Activated B cell treated with CpG ODN at 0.5 μM for 24 hours (primary cell): ENCODE data around the gene AKT1. TPM values are rescaled to one million over a fixed set of nuclear protein-coding genes. Genes with fewer than 3 reads are reported as not detected.

Experiments
- ATAC-seq: fragments of 200-7000 bp; cut with Tn5 transposase; one replicate; pipeline ENCODE4 v1.10.0; 2021; ENCODE audit warnings: low read depth, mild to moderate bottlenecking, moderate library complexity
- CTCF ChIA-PET: fragments of 350-600 bp; sonication (Branson Sonifier 250); formaldehyde crosslinking; loops from one replicate; lab custom pipeline; 2021; ENCODE audit warnings: antibody characterized with exemption; lab: Charles Lee
- POLR2A ChIA-PET: fragments of 350-600 bp; sonication (Branson Sonifier 250); formaldehyde crosslinking; loops from one replicate; lab custom pipeline; 2021; ENCODE audit warnings: antibody characterized with exemption; lab: Charles Lee
- DNase-seq: peaks from one replicate; pipeline ENCODE4 v3.0.0; 2022
- H3K27ac Mint-ChIP-seq: one replicate; pipeline ENCODE4 v1.8.0; 2020; ENCODE audit warnings: mixed read lengths
- H3K27me3 Mint-ChIP-seq: one replicate; pipeline ENCODE4 v1.8.0; 2021; ENCODE audit warnings: mixed read lengths
- H3K36me3 Mint-ChIP-seq: one replicate; pipeline ENCODE4 v1.8.0; 2021; ENCODE audit warnings: low read depth, mixed read lengths
- H3K4me1 Mint-ChIP-seq: one replicate; pipeline ENCODE4 v1.8.0; 2021; ENCODE audit warnings: mixed read lengths
- H3K4me3 Mint-ChIP-seq: one replicate; pipeline ENCODE4 v1.8.0; 2020; ENCODE audit warnings: mild to moderate bottlenecking, mixed read lengths
- H3K9me3 Mint-ChIP-seq: one replicate; pipeline ENCODE4 v1.8.0; 2020; ENCODE audit warnings: mixed read lengths
- intact Hi-C: fragments of 100-400 bp; cut with micrococcal nuclease; formaldehyde crosslinking; loops from one replicate; pipeline ENCODE4 v1.15.1; 2024
- total RNA-seq: library from RNA; stranded (reverse); gene quantifications from 2 replicates; pipeline ENCODE4 v1.2.3, GENCODE V29; 2022
- TF ChIP-seq, protein P1 (sequence below): fragments of 200-600 bp; IDR thresholded peaks from one replicate; pipeline ENCODE4 v1.8.0; 2022; ENCODE audit warnings: antibody characterized with exemption, mild to moderate bottlenecking

AKT1 gene
- total RNA-seq, 1 donor from 2014 or later: 80.8 TPM

DNA sequence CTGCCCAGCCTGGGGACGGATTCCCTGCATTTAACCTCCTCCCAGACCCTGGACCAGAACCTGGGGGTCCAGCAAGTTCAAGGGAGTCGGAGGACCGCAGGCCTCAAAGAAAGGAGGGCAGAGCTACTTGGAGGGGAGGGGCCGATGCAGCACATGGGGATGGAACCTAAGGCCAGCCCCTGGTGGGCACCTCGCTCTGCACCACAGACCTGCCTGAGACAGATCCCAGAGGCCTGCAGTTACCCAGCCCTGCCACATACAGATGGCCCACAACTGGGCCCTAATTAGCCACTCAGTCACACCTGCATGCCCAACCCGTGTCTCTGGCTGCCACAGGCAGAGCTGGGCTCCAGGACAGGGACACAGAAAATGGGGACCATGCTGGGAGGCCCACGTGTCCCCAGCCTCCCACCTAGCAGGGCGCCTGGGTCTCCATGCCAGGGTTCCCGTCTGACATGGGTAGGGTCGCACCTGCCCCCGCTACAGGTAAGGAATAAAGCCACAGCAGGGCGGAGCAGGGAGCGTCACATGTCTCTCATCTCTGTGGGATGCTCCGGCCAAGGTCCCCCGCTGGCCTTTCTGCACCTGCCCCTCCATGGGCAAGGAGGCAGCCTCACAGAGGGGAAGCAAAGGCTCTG is 16.7 kb downstream of the AKT1 start:
- POLR2A ChIA-PET: no interaction called here
- Mint-ChIP-seq H3K27me3 (no peaks in the 10 kb centered on the region), H3K4me1 (no peaks in the 10 kb centered on the region), H3K27ac (no peak overlapping the region), H3K4me3 (no peak overlapping the region), H3K36me3 (peaks cover 9% of the 10 kb centered on the region), H3K9me3 (no peaks in the 10 kb centered on the region)
- DNase-seq (no peak), ATAC-seq (no peak)
- TF ChIP-seq, protein P1, sequence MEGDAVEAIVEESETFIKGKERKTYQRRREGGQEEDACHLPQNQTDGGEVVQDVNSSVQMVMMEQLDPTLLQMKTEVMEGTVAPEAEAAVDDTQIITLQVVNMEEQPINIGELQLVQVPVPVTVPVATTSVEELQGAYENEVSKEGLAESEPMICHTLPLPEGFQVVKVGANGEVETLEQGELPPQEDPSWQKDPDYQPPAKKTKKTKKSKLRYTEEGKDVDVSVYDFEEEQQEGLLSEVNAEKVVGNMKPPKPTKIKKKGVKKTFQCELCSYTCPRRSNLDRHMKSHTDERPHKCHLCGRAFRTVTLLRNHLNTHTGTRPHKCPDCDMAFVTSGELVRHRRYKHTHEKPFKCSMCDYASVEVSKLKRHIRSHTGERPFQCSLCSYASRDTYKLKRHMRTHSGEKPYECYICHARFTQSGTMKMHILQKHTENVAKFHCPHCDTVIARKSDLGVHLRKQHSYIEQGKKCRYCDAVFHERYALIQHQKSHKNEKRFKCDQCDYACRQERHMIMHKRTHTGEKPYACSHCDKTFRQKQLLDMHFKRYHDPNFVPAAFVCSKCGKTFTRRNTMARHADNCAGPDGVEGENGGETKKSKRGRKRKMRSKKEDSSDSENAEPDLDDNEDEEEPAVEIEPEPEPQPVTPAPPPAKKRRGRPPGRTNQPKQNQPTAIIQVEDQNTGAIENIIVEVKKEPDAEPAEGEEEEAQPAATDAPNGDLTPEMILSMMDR: no peak
- intact Hi-C loops: no loop called here
- CTCF ChIA-PET: no interaction called here

DNA sequence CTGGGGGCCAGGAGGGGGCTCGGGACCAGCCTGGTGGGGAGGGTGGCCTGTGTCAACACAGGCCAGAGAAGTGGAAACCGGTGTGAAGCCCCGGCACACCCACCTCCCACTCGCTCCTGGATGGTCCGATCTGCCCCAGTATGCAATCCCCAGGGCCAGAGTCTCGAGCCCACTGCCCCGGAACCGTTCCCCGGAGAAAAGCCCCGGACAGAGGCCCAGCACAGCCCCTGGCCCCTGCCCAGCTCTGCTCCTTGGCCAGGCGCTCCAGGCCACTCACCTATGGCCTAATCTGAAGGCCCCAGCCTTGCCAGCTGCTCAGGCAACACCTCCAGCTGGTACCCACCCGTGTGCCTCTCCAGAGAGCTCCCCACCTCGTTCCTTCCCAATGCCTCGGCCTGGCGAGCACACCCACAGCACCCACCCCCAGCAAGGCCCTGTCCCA is 17.7 kb downstream of the AKT1 start:
- Mint-ChIP-seq H3K9me3 (no peaks in the 10 kb centered on the region), H3K27ac (no peak overlapping the region), H3K4me1 (no peaks in the 10 kb centered on the region), H3K36me3 (peaks cover 13% of the 10 kb centered on the region), H3K4me3 (no peak overlapping the region), H3K27me3 (no peaks in the 10 kb centered on the region)
- POLR2A ChIA-PET: no interaction called here
- TF ChIP-seq, protein P1: no peak
- CTCF ChIA-PET: no interaction called here
- intact Hi-C loops: no loop called here
- no peak for DNase-seq
- ATAC-seq: no peak

DNA sequence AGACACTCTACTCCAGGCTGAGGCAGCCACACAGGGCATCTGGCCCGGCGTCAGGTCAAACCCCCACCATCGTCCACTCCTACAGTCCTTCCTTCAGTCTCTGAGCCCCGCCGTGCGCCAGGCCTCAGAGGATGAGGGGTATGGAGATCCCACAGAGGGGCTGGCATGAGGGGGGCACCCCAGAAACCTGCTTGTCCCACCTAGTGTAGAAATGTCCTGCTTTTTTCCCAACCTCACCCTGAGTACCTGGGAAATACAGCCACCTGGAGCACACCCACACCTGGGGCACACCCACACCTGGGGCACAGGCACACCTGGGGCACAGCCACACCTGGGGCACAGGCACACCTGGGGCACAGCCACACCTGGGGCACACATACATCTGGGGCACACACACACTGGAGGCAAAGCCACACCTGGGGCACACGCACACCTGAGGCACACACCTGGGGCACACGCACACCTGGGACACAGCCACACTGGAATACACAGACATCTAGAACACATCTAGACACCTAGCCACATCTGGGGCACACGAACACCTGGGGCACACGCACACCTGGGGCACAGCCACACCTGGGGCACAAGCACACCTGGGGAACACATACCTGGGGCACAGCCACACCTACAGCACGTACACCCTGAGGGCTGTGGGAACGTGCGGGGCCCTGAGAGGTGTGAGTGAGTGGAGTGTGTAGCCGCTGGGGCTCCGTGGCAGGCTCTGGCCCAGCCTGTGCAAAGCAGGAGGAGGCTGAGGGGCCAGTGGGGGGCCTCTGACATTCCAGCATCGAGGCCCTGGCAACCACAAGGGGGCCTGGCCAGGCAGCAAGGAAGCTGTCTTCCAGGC is 18.4 kb downstream of the AKT1 start:
- H3K36me3 Mint-ChIP-seq: peaks cover 19% of the 10 kb centered on the region
- no peaks in the 10 kb centered on the region for H3K27me3 Mint-ChIP-seq
- no peaks in the 10 kb centered on the region for H3K9me3 Mint-ChIP-seq
- intact Hi-C loops: no loop called here
- H3K4me1 Mint-ChIP-seq: no peaks in the 10 kb centered on the region
- TF ChIP-seq, protein P1: no peak
- ChIA-PET CTCF (no interaction called here), POLR2A (no interaction called here)
- ATAC-seq (no peak), DNase-seq (no peak)
- no peak overlapping the region for H3K4me3 Mint-ChIP-seq
- no peak overlapping the region for H3K27ac Mint-ChIP-seq

DNA sequence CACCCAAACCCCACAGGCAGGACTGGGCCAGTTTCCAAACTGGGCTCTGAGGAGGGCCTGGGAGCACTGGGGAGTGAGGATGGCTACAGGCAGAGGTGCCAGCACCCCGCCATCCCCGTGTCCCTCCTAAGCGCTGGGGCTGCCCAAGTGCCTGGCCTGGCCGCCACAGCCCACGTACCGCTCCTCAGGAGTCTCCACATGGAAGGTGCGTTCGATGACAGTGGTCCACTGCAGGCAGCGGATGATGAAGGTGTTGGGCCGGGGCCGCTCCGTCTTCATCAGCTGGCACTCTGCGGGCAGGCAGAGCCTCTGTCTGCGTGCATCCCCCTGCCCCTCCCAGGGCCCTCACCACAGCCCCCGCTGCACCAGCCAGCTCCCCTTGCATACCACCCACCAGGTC is 19.1 kb downstream of the AKT1 start:
- Mint-ChIP-seq H3K4me1 (no peaks in the 10 kb centered on the region), H3K4me3 (no peak overlapping the region), H3K9me3 (no peaks in the 10 kb centered on the region), H3K27me3 (no peaks in the 10 kb centered on the region), H3K27ac (no peak overlapping the region), H3K36me3 (peaks cover 26% of the 10 kb centered on the region)
- ATAC-seq (no peak), DNase-seq (no peak)
- intact Hi-C loops: no loop called here
- CTCF ChIA-PET: no interaction called here
- POLR2A ChIA-PET: no interaction called here
- TF ChIP-seq, protein P1: no peak

DNA sequence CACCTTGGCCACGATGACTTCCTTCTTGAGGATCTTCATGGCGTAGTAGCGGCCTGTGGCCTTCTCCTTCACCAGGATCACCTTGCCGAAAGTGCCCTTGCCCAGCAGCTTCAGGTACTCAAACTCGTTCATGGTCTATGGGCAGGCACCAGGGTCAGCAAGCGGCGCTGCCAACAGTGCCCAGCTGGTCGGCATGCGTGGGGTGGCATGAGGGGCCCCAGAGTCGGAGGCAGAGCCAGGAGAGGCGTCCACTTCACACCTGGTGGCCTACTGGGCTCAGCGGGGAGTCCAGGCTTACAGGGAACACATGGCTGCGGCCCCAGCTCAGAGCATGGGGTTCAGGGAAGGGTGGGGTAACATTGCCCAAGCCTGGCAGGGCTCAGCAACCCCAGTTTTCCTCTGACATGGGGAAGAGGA is 20.5 kb downstream of the AKT1 start:
- CTCF ChIA-PET: no interaction called here
- Mint-ChIP-seq H3K9me3 (peaks cover 2% of the 10 kb centered on the region), H3K4me1 (no peaks in the 10 kb centered on the region), H3K27me3 (no peaks in the 10 kb centered on the region), H3K36me3 (peaks cover 33% of the 10 kb centered on the region), H3K4me3 (no peak overlapping the region), H3K27ac (no peak overlapping the region)
- POLR2A ChIA-PET: interaction anchor here (0.6 kb wide), 1 partner anchor 2000 kb away, joined by 3 read pairs; no protein-coding TSS in a partner anchor
- DNase-seq: no peak
- ATAC-seq: no peak
- intact Hi-C loops: no loop called here
- TF ChIP-seq, protein P1: no peak
